ENCODE results near the gene ADSL.

Gene ADSL

GRCh38 chr22:40404251-40405177 is 58.2 kb downstream of the ADSL start:
- in situ Hi-C loops (cut with MboI; ENCODE audit: low pct_unique_long_range_greater_than_20kb, low sequenced_read_pairs, unreplicated experiment), result no loop called here
- TF ChIP-seq, protein P1, sequence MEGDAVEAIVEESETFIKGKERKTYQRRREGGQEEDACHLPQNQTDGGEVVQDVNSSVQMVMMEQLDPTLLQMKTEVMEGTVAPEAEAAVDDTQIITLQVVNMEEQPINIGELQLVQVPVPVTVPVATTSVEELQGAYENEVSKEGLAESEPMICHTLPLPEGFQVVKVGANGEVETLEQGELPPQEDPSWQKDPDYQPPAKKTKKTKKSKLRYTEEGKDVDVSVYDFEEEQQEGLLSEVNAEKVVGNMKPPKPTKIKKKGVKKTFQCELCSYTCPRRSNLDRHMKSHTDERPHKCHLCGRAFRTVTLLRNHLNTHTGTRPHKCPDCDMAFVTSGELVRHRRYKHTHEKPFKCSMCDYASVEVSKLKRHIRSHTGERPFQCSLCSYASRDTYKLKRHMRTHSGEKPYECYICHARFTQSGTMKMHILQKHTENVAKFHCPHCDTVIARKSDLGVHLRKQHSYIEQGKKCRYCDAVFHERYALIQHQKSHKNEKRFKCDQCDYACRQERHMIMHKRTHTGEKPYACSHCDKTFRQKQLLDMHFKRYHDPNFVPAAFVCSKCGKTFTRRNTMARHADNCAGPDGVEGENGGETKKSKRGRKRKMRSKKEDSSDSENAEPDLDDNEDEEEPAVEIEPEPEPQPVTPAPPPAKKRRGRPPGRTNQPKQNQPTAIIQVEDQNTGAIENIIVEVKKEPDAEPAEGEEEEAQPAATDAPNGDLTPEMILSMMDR (IDR thresholded peaks at IDR 0.05; ENCODE audit: extremely low read depth, insufficient read depth, missing control alignments), result no peak
- no peak for DNase-seq (ENCODE audit: low spot score)

DNA sequence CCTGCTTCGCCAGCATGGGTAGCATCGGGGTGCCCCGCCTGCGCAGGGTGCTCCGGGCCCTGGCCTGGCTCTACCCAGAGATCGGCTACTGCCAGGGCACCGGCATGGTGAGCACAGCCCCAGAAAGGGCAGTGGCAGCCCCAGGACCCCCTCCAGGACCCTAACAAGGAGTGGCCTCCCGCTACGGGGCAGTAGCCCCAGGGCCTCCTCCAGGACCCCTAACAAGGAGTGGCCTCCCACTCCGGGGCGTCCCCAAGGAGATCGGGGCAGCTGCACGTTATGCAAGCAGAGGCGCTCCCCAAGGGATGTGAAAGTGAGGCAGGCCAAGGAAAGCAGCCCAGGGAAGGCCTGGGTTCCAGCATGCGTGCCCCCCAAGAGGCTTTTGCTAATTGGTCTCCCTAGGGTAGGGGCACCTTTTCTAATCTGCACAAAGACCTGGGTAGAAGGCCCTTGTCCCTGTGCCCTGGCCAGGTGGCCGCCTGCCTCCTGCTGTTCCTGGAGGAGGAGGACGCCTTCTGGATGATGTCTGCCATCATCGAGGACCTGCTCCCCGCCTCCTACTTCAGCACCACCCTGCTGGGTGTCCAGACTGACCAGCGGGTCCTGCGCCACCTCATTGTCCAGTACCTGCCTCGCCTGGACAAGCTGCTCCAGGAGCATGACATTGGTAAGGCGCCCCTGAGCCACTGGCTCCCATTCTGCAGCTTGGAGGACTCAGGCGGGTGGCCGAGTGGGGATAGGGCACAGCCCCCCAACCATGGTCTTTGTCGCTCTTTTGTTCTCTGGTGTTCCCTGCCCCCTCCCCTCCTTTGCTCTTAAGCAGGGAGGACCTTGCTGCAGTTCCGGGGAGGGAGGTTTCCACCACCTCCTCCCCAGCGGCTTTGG is 59.1 kb downstream of the ADSL start:
- in situ Hi-C loops (cut with MboI; ENCODE audit: low pct_unique_long_range_greater_than_20kb, low sequenced_read_pairs, unreplicated experiment), result no loop called here
- DNase-seq (ENCODE audit: low spot score), result no peak
- TF ChIP-seq, protein P1 (IDR thresholded peaks at IDR 0.05; ENCODE audit: extremely low read depth, insufficient read depth, missing control alignments), result no peak

- no peak for DNase-seq (ENCODE audit: low spot score)
- in situ Hi-C loops (cut with MboI; ENCODE audit: low pct_unique_long_range_greater_than_20kb, low sequenced_read_pairs, unreplicated experiment), result no loop called here
- TF ChIP-seq, protein P1 (IDR thresholded peaks at IDR 0.05; ENCODE audit: extremely low read depth, insufficient read depth, missing control alignments), result no peak
Measured at GRCh38 chr22:40406063-40406890, 60.0 kb downstream of the ADSL start.

GRCh38 chr22:40407021-40407761 is 60.9 kb downstream of the ADSL start:
- TF ChIP-seq, protein P1 (IDR thresholded peaks at IDR 0.05; ENCODE audit: extremely low read depth, insufficient read depth, missing control alignments), result no peak
- DNase-seq (ENCODE audit: low spot score), result no peak
- in situ Hi-C loops (cut with MboI; ENCODE audit: low pct_unique_long_range_greater_than_20kb, low sequenced_read_pairs, unreplicated experiment), result no loop called here

DNA sequence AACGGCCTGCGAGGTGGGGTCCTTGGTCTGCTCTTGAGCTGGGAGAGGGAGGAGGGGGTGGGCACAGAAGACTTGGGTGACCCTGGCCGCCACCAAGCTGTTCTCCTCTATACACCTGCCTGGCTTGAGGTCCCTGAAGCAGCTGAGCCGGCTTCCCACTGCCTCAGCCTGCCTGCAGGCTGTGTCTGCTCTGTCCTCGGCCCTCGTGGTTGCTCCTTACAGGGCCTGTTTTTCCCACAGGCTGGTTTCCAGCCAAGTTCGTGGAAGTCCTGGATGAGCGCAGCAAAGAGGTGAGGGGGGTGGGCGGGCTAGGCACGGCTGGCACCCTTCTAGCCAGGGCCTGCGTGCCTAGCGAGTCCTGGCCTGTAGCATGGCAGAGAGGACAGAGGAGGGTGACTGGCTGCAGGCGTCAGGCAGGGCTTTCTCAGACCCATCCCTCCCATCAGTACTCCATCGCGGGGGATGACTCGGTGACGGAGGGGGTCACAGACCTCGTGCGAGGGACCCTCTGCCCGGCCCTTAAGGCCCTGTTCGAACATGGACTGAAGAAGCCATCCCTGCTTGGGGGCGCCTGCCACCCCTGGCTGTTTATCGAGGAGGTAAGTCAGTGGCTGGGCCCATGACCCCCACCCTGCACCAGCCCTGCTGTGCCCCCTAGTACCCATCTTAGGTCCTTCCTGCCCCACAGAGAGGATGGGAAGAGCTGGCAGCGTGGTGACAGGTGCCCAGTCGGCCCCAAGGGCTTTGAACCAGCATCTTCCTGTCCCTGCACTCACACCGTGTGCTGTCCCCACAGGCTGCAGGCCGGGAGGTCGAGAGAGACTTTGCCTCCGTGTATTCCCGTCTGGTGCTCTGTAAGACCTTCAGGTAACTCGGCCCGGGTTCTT is 61.8 kb downstream of the ADSL start:
- no peak for DNase-seq (ENCODE audit: low spot score)
- TF ChIP-seq, protein P1 (IDR thresholded peaks at IDR 0.05; ENCODE audit: extremely low read depth, insufficient read depth, missing control alignments), result no peak
- in situ Hi-C loops (cut with MboI; ENCODE audit: low pct_unique_long_range_greater_than_20kb, low sequenced_read_pairs, unreplicated experiment), result no loop called here

Data from GM13977 (cell line).